ENCODE data around the gene ZNF211.

The ZNF211 gene

DNA sequence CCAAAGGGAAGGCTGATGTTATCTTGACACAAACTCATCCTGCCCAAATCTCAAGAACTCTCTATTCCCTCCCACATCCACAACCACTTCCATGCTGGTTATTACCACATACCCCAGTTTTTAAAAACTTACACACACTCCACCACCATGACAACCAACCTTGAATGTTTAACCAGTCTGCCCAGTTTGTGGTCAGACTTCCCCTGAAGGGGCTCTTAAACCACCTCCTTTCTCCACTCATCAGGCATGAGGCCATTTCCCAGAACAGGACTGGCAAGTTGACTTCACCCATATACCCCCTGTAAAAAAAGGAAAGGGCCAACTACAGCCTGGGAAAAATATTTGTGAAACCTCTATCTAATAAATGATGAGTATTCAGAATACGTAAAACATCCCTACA is 23.4 kb downstream of the ZNF211 start:
- no peak overlapping the region for H3K9ac ChIP-seq (ENCODE audit: low read depth, low read length)
- no peaks in the 10 kb centered on the region for H3K36me3 ChIP-seq (ENCODE audit: control insufficient read depth, insufficient read depth, low read length)
- H3K27ac ChIP-seq (ENCODE audit: low read depth, low read length), result no peak overlapping the region
- no peaks in the 10 kb centered on the region for H3K9me3 ChIP-seq (ENCODE audit: control insufficient read depth, insufficient read depth, low read length)
- H3K4me3 ChIP-seq (ENCODE audit: low read depth, low read length), result no peak overlapping the region
- H3K27me3 ChIP-seq (ENCODE audit: control insufficient read depth, insufficient read depth, low read length), result 0 out of 2 replicates have a peak, but pooled peaks cover 6% of the 10 kb centered on the region
- peaks cover 2% of the 10 kb centered on the region; the same call in 1 of the 2 replicates for H3K4me1 ChIP-seq (ENCODE audit: control insufficient read depth, insufficient read depth, low read length)

DNA sequence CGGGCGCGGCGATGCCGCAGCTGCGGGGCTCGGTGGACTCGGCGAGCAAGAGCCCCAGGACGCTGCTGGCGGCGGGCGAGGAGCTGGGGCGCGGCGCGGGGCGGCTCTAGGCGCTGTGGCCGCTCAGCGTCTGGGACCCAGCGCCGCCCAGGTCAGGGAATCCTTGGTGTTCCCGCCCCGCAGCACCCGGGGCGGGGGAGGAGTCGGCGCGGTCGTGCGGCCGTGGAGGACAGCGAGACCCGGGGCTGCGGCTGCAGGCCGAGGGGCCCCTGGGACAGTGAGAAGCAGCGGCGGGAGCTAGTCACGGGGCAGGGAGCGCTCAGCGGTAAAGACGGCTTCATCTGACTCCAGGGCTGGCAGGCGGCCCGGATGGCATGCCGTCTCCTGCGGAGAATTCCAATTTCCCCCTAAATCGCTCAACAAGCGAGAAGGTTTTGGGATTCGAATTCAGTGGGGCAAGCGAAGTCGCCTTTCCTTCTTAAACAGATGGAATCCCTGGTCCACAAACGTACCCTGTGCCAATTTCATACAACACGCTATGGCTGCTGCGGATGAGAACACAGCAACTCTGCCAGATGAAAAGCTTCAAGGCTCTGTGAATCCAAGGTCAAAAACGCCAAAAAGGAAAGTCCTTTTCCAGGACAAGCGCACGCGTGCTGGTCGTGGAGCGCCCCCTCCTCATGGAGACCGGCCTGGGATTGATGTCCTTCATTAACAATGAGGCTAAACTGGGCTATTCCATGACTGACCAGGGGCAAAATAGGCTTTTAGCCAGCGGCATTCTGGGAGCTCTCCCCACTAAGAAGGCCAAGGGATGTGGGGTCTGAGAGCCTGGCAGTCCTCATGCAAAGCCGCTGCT is 31.5 kb downstream of the ZNF211 start:
- H3K27ac ChIP-seq (ENCODE audit: low read depth, low read length), result peak overlapping the region; percentile 31
- peaks cover 6% of the 10 kb centered on the region; the same call in 1 of the 2 replicates for H3K27me3 ChIP-seq (ENCODE audit: control insufficient read depth, insufficient read depth, low read length)
- H3K4me3 ChIP-seq (ENCODE audit: low read depth, low read length), result peak overlapping the region; percentile 53
- H3K4me1 ChIP-seq (ENCODE audit: control insufficient read depth, insufficient read depth, low read length), result peaks cover 11% of the 10 kb centered on the region
- no peaks in the 10 kb centered on the region for H3K9me3 ChIP-seq (ENCODE audit: control insufficient read depth, insufficient read depth, low read length)
- H3K9ac ChIP-seq (ENCODE audit: low read depth, low read length), result peak overlapping the region; percentile 0
- H3K36me3 ChIP-seq (ENCODE audit: control insufficient read depth, insufficient read depth, low read length), result no peaks in the 10 kb centered on the region

DNA sequence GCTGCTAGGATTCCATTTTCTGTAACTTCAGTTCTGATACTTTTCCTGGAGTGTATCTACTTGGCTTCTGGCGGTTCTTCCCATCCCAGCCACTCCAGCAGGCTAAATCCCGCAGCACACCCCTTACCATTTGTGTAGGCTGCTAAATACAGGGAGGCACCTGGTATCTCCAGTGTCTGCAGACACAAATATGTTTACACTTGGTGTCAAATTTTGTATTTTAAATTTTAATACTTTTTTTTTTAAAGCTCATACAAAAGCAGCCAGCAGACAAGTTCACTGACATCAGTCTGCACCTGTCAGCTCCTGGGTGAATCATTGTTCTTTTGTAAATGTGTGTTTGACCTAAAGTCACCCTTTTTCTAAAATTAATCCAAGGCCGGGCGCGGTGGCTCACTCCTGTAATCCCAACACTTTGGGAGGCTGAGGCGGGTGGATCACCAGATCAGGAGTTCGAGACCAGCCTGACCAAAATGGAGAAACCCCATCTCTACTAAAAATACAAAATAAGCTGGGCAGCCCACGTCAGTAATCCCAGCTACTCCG is 32.4 kb downstream of the ZNF211 start:
- Histone ChIP-seq H3K4me1 (ENCODE audit: control insufficient read depth, insufficient read depth, low read length) (peaks cover 11% of the 10 kb centered on the region), H3K27ac (ENCODE audit: low read depth, low read length) (no peak overlapping the region), H3K36me3 (ENCODE audit: control insufficient read depth, insufficient read depth, low read length) (no peaks in the 10 kb centered on the region), H3K4me3 (ENCODE audit: low read depth, low read length) (no peak overlapping the region), H3K9ac (ENCODE audit: low read depth, low read length) (no peak overlapping the region), H3K9me3 (ENCODE audit: control insufficient read depth, insufficient read depth, low read length) (no peaks in the 10 kb centered on the region), H3K27me3 (ENCODE audit: control insufficient read depth, insufficient read depth, low read length) (peaks cover 1% of the 10 kb centered on the region; the same call in 1 of the 2 replicates)

DNA sequence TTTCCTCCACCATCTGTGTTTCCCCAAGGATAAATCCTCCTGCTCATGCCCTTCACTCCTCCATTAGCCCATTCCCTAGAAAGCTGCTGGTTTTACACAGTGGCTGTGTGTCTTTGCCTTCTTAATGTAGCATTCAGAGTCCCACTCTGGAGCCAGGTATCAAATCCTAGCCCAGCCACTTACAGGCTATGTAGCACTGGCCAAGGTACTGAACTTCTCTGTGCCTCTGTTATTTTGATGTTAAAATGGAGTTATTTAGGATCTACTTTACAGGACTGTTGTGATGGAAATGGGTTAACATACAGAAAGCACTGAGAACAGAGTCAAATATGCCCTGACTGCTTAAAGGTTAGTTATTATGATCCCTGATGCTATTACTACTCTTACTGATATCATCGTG is 34.3 kb downstream of the ZNF211 start:
- no peaks in the 10 kb centered on the region for H3K36me3 ChIP-seq (ENCODE audit: control insufficient read depth, insufficient read depth, low read length)
- H3K9me3 ChIP-seq (ENCODE audit: control insufficient read depth, insufficient read depth, low read length), result no peaks in the 10 kb centered on the region
- peaks cover 4% of the 10 kb centered on the region; the same call in 1 of the 2 replicates for H3K27me3 ChIP-seq (ENCODE audit: control insufficient read depth, insufficient read depth, low read length)
- no peak overlapping the region for H3K27ac ChIP-seq (ENCODE audit: low read depth, low read length)
- H3K4me3 ChIP-seq (ENCODE audit: low read depth, low read length), result no peak overlapping the region
- H3K4me1 ChIP-seq (ENCODE audit: control insufficient read depth, insufficient read depth, low read length), result peaks cover 11% of the 10 kb centered on the region
- no peak overlapping the region for H3K9ac ChIP-seq (ENCODE audit: low read depth, low read length)

DNA sequence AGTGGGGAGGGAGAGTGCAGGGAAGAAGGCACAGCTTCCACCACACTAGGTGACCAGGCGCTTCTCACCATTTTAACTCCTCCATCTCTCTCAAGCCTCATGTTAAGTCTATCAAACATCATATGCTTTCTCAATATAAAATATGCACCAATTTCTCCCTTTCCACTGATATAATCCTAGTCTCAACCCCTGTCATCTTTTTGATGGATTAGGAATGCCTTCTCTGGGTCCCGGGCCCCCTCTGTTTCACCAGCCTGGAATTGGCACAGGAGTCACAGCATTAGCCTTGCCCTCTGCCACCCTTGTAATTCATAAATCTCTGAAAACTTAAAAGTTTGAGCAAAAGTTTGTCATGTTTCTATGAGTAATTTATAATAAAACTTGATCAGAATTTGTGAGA is 35.7 kb downstream of the ZNF211 start, which contains the start of gene ZSCAN4:
ZSCAN4 (plus strand) TSS at position 301 of the 400 bp plus-strand sequence. CDS start 7,211 bp downstream, outside the sequence.
- Histone ChIP-seq H3K4me3 (ENCODE audit: low read depth, low read length) (no peak within 1 kb of the TSS), H3K9me3 (ENCODE audit: control insufficient read depth, insufficient read depth, low read length) (no peaks in the 10 kb centered on the region), H3K9ac (ENCODE audit: low read depth, low read length) (no peak within 1 kb of the TSS), H3K4me1 (ENCODE audit: control insufficient read depth, insufficient read depth, low read length) (peaks cover 11% of the 10 kb centered on the region), H3K27ac (ENCODE audit: low read depth, low read length) (no peak within 1 kb of the TSS), H3K27me3 (ENCODE audit: control insufficient read depth, insufficient read depth, low read length) (0 out of 2 replicates have a peak, but pooled peaks cover 4% of the 10 kb centered on the region), H3K36me3 (ENCODE audit: control insufficient read depth, insufficient read depth, low read length) (no peaks in the 10 kb centered on the region)

DNA sequence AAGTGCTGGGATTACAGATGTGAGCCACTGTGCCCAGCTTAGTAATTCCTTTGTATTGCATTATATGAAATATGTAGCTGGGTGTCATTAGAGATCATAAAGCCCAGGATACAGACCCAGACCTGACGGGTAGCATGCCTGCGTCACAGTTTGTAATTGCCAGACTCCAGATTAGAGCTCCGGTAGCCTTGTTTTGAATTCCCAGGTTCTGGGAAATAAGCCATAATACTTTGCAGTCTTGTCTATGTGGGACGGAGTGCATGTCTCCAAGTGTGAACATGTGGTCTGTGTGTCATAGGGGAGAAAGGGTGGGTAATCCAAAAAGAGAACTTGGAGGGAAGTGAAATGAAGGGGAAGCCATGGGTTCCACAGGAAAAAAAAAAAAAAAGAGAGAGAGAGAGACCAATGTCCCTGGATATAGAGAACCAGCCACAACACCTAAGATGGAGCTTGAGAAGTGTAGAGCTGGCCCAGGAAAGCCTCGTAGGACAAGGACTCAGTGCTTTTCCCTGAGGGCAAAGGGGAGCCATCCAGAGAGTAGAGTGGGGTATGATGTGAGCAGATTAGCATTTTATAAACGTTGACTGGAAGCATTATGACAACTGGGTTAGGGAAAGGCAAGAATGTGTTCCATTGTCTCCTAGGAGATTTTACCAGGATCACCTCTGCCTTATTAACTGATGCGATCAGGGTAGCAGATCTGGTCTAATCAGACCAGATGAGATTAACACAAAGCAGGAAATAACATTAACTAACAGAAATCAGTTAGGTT is 38.3 kb downstream of the ZNF211 start:
- Histone ChIP-seq H3K9ac (ENCODE audit: low read depth, low read length) (no peak overlapping the region), H3K27ac (ENCODE audit: low read depth, low read length) (no peak overlapping the region), H3K36me3 (ENCODE audit: control insufficient read depth, insufficient read depth, low read length) (no peaks in the 10 kb centered on the region), H3K4me1 (ENCODE audit: control insufficient read depth, insufficient read depth, low read length) (peaks cover 7% of the 10 kb centered on the region), H3K27me3 (ENCODE audit: control insufficient read depth, insufficient read depth, low read length) (peaks cover 4% of the 10 kb centered on the region; the same call in 1 of the 2 replicates), H3K9me3 (ENCODE audit: control insufficient read depth, insufficient read depth, low read length) (no peaks in the 10 kb centered on the region), H3K4me3 (ENCODE audit: low read depth, low read length) (no peak overlapping the region)

DNA sequence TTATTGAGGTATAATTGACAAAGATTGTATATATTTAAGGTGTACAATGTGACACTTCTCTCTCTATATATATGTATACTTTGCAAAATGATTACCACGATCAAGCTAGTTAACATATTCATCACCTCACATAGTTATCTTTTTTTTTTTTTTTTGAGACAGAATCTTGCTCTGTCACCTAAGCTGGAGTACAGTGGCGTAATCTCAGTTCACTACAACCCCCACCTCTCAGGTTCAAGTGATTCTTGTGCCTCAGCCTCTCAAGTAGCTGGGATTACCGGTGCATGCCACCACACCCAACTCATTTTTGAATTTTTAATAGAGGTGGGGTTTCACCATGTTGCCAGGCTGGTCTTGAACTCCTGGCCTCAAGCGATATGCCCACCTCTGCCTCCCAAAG is 39.5 kb downstream of the ZNF211 start:
- H3K27me3 ChIP-seq (ENCODE audit: control insufficient read depth, insufficient read depth, low read length), result peaks cover 4% of the 10 kb centered on the region; the same call in 1 of the 2 replicates
- H3K9me3 ChIP-seq (ENCODE audit: control insufficient read depth, insufficient read depth, low read length), result no peaks in the 10 kb centered on the region
- no peaks in the 10 kb centered on the region for H3K36me3 ChIP-seq (ENCODE audit: control insufficient read depth, insufficient read depth, low read length)
- no peak overlapping the region for H3K9ac ChIP-seq (ENCODE audit: low read depth, low read length)
- H3K4me3 ChIP-seq (ENCODE audit: low read depth, low read length), result no peak overlapping the region
- peaks cover 2% of the 10 kb centered on the region for H3K4me1 ChIP-seq (ENCODE audit: control insufficient read depth, insufficient read depth, low read length)
- H3K27ac ChIP-seq (ENCODE audit: low read depth, low read length), result no peak overlapping the region

DNA sequence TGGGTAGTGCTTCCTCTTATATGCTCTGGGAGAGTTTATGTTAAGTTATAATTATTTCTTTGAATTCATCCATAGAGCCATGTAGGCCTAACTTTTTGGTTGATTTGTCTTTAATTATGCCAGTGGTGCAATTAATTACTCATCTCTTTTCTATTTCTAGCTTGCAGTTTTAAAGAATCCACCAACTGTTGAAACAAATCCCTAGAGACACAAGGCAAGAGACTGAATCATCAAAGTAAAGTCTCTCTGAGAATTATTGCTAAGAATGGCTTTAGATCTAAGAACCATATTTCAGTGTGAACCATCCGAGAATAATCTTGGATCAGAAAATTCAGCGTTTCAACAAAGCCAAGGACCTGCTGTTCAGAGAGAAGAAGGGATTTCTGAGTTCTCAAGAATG is 42.9 kb downstream of the ZNF211 start:
- H3K9ac ChIP-seq (ENCODE audit: low read depth, low read length), result no peak overlapping the region
- no peak overlapping the region for H3K27ac ChIP-seq (ENCODE audit: low read depth, low read length)
- no peak overlapping the region for H3K4me3 ChIP-seq (ENCODE audit: low read depth, low read length)
- no peaks in the 10 kb centered on the region for H3K4me1 ChIP-seq (ENCODE audit: control insufficient read depth, insufficient read depth, low read length)
- no peaks in the 10 kb centered on the region for H3K36me3 ChIP-seq (ENCODE audit: control insufficient read depth, insufficient read depth, low read length)
- peaks cover 13% of the 10 kb centered on the region; the same call in 1 of the 2 replicates for H3K27me3 ChIP-seq (ENCODE audit: control insufficient read depth, insufficient read depth, low read length)
- H3K9me3 ChIP-seq (ENCODE audit: control insufficient read depth, insufficient read depth, low read length), result no peaks in the 10 kb centered on the region

DNA sequence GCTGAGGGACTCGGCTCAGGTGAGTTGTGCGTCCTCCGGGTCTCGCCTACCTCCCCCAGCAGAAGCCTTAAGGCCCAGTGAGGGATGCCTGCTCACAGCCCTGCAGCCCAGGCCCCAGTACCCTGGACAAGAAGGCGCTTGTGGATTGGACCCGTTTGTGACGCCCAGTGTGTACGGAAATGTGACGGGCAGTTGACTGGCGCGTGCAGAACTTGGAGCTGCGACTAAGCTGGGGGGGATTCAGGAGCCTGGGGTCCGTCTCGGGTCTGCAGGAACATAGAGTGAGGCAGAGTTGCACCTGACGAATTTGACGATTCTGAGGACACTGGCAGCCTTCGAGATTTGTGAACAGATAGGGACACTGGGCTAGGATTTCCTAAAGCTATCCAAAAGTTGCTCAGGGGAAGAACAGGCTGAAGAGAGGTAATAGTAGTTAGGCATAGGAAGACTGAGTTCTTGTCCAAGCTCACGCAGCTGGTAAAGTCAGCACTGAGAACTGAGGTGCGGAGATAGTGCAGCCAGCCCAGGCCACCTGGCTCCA is 49.3 kb downstream of the ZNF211 start:
- Histone ChIP-seq H3K9me3 (ENCODE audit: control insufficient read depth, insufficient read depth, low read length) (peaks cover 45% of the 10 kb centered on the region), H3K4me3 (ENCODE audit: low read depth, low read length) (peak overlapping the region; percentile 91), H3K36me3 (ENCODE audit: control insufficient read depth, insufficient read depth, low read length) (peaks cover 42% of the 10 kb centered on the region), H3K27me3 (ENCODE audit: control insufficient read depth, insufficient read depth, low read length) (peaks cover 9% of the 10 kb centered on the region; the same call in 1 of the 2 replicates), H3K9ac (ENCODE audit: low read depth, low read length) (peak overlapping the region; percentile 90), H3K27ac (ENCODE audit: low read depth, low read length) (peak overlapping the region; percentile 62), H3K4me1 (ENCODE audit: control insufficient read depth, insufficient read depth, low read length) (no peaks in the 10 kb centered on the region)

DNA sequence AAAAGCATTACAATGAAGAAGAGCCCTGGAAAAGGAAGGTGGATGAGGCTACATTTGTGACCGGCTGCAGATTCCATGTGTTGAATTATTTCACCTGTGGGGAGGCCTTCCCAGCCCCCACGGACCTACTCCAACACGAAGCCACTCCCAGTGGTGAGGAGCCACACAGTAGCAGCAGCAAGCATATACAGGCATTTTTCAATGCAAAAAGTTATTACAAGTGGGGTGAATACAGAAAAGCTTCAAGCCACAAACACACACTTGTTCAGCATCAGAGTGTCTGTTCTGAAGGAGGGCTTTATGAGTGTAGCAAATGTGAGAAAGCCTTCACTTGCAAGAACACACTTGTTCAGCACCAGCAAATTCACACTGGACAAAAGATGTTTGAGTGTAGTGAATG is 53.8 kb downstream of the ZNF211 start:
- no peak overlapping the region for H3K9ac ChIP-seq (ENCODE audit: low read depth, low read length)
- H3K27me3 ChIP-seq (ENCODE audit: control insufficient read depth, insufficient read depth, low read length), result no peaks in the 10 kb centered on the region
- H3K36me3 ChIP-seq (ENCODE audit: control insufficient read depth, insufficient read depth, low read length), result peaks cover 73% of the 10 kb centered on the region
- H3K27ac ChIP-seq (ENCODE audit: low read depth, low read length), result no peak overlapping the region
- no peaks in the 10 kb centered on the region for H3K4me1 ChIP-seq (ENCODE audit: control insufficient read depth, insufficient read depth, low read length)
- no peak overlapping the region for H3K4me3 ChIP-seq (ENCODE audit: low read depth, low read length)
- peaks cover 68% of the 10 kb centered on the region for H3K9me3 ChIP-seq (ENCODE audit: control insufficient read depth, insufficient read depth, low read length)
